Keratinocyte (primary cell): ENCODE measurements around the gene ORC2. TPM values are rescaled to one million over a fixed set of nuclear protein-coding genes. Genes with fewer than 3 reads are reported as not detected.
"Not testable (repeated sequence)": the region's sequence is repeated elsewhere in the genome, so short reads cannot be mapped to it uniquely, and the experiment has no call there.

Experiments
- DNase-seq: peaks from one replicate; pipeline ENCODE4 v3.0.0-alpha.2; 2011; ENCODE audit warnings: low read depth, missing footprints, low spot score
- FAIRE-seq: peaks from 2 replicates; lab custom pipeline; 2011; peaks lifted over from hg19 to GRCh38; lab: Jason Lieb, UNC
- H2AFZ ChIP-seq: 2 replicates; pipeline ENCODE4 v1.6.0; 2012; ENCODE audit warnings: low read length, control low read depth, inconsistent platforms; ENCODE audit not compliant: control insufficient read depth
- H3K27ac ChIP-seq: 2 replicates; pipeline ENCODE4 v1.5.1; 2011; ENCODE audit warnings: low read length; ENCODE audit not compliant: control insufficient read depth, insufficient read depth
- H3K27me3 ChIP-seq: 3 replicates; pipeline ENCODE4 v1.6.0; 2011; ENCODE audit warnings: low read length; ENCODE audit not compliant: control insufficient read depth, insufficient read depth; ENCODE audit errors: extremely low read depth
- H3K36me3 ChIP-seq, 2 experiments: 2 replicates in 1 of 2; 3 replicates in 1 of 2; pipeline ENCODE4 v1.5.1; 2011; ENCODE audit warnings: low read length in 2 of 2, mild to moderate bottlenecking in 1 of 2; ENCODE audit not compliant: control insufficient read depth in 2 of 2, insufficient read depth in 2 of 2; ENCODE audit errors: extremely low read depth in 1 of 2
- H3K4me1 ChIP-seq: 3 replicates; pipeline ENCODE4 v1.5.1; 2011; ENCODE audit warnings: low read length; ENCODE audit not compliant: control insufficient read depth, insufficient read depth; ENCODE audit errors: extremely low read depth
- H3K4me2 ChIP-seq: 3 replicates; pipeline ENCODE4 v1.6.0; 2011; ENCODE audit warnings: low read depth, low read length; ENCODE audit not compliant: control insufficient read depth, insufficient read depth; ENCODE audit errors: extremely low read depth
- H3K4me3 ChIP-seq, 3 experiments: fragments of 200-600 bp in 1 of 3; sonication (generic) in 1 of 3; 2 replicates in 2 of 3; 3 replicates in 1 of 3; pipeline ENCODE4 v1.5.1; 2011 to 2016; ENCODE audit warnings: low read length in 3 of 3, mild to moderate bottlenecking in 3 of 3, control low read depth in 2 of 3, inconsistent platforms in 1 of 3, low read depth in 1 of 3, mixed read lengths in 1 of 3, mixed run types in 1 of 3, moderate library complexity in 1 of 3; ENCODE audit not compliant: control insufficient read depth in 2 of 3, insufficient read depth in 2 of 3; ENCODE audit errors: extremely low read depth in 1 of 3
- H3K79me2 ChIP-seq: 2 replicates; pipeline ENCODE4 v1.6.0; 2012; ENCODE audit warnings: low read length; ENCODE audit not compliant: control insufficient read depth, insufficient read depth
- H3K9ac ChIP-seq: 3 replicates; pipeline ENCODE4 v1.6.0; 2011; ENCODE audit warnings: low read length; ENCODE audit not compliant: control insufficient read depth, insufficient read depth; ENCODE audit errors: extremely low read depth
- H3K9me1 ChIP-seq: 3 replicates; pipeline ENCODE4 v1.6.0; 2011; ENCODE audit warnings: low read length; ENCODE audit not compliant: control insufficient read depth, insufficient read depth; ENCODE audit errors: extremely low read depth
- H3K9me3 ChIP-seq: 2 replicates; pipeline ENCODE4 v1.5.1; 2012; ENCODE audit warnings: low read depth, low read length; ENCODE audit not compliant: control insufficient read depth
- H4K20me1 ChIP-seq: 3 replicates; pipeline ENCODE4 v1.6.0; 2011; ENCODE audit warnings: low read length; ENCODE audit not compliant: control insufficient read depth, insufficient read depth; ENCODE audit errors: extremely low read depth
- CTCF ChIP-seq, 3 experiments: IDR thresholded peaks in 1 of 3; conservative IDR thresholded peaks in 1 of 3; optimal IDR thresholded peaks in 1 of 3; 2 replicates in 2 of 3; 3 replicates in 1 of 3; pipeline versions ENCODE3 to v1.5.1; 2011; ENCODE audit warnings: low read length in 3 of 3, mild to moderate bottlenecking in 3 of 3, moderate library complexity in 2 of 3, control low read depth in 1 of 3, inconsistent platforms in 1 of 3; ENCODE audit not compliant: insufficient read depth in 2 of 3; ENCODE audit errors: extremely low read depth in 1 of 3
- EZH2 ChIP-seq: IDR thresholded peaks from one replicate; pipeline ENCODE4 v1.6.1; 2012; ENCODE audit warnings: inconsistent platforms, mild to moderate bottlenecking, low read length, moderate library complexity
- dilution Hi-C: fragments of 300-500 bp; cut with MboI; formaldehyde crosslinking; loops from one replicate; pipeline ENCODE4 v1.7.0; 2020; ENCODE audit warnings: low sequenced_read_pairs; ENCODE audit not compliant: extremely low pct_ligation_motif_present
- polyA plus RNA-seq, 5 experiments: library from polyadenylated mRNA; depleted of rRNA in 3 of 5; stranded (reverse) in 3 of 5; stranded (forward) in 1 of 5; unstranded in 1 of 5; fragments of >200 nt; gene quantifications; 1 replicate in 1 of 5; 2 replicates in 3 of 5; 3 replicates in 1 of 5; pipeline versions ENCODE4 v1.2.1 to v1.2.3, GENCODE V29; 2011 to 2012; ENCODE audit warnings: missing spikeins in 2 of 5, low read depth in 1 of 5, low replicate concordance in 1 of 5

The ORC2 gene
- polyA plus RNA-seq, 1 donor (not counting 4 experiments of a cell fraction or from before 2014, with no cell fraction given): 13.5 TPM

GRCh38 chr2:200976710-200977109, 13.2 kb upstream of the ORC2 start:
- dilution Hi-C loops: no loop called here
- H2AFZ ChIP-seq: no peak overlapping the region
- no peaks in the 10 kb centered on the region for H3K9me3 ChIP-seq
- no peaks in the 10 kb centered on the region for H3K79me2 ChIP-seq
- H3K4me2 ChIP-seq: no peak overlapping the region
- H4K20me1 ChIP-seq: no peaks in the 10 kb centered on the region
- H3K36me3 ChIP-seq: peaks cover 6 to 7% of the 10 kb centered on the region in 2 experiments
- H3K27ac ChIP-seq: no peak overlapping the region
- H3K9me1 ChIP-seq: no peaks in the 10 kb centered on the region
- H3K9ac ChIP-seq: no peak overlapping the region
- TF ChIP-seq CTCF (optimal IDR thresholded peaks at IDR 0.05 in 1 of 3, IDR thresholded peaks at IDR 0.05 in 1 of 3, conservative IDR thresholded peaks at IDR 0.05 in 1 of 3; ENCODE audit: extremely low read depth in 1 of 3, insufficient read depth in 2 of 3, low read length in 3 of 3) (no peak), EZH2 (no peak)
- H3K4me3 ChIP-seq: no peak overlapping the region
- FAIRE-seq: no peak
- no peak for DNase-seq
- no peaks in the 10 kb centered on the region for H3K4me1 ChIP-seq
- no peaks in the 10 kb centered on the region for H3K27me3 ChIP-seq

GRCh38 chr2:200975672-200976071, 12.2 kb upstream of the ORC2 start:
- H3K4me1 ChIP-seq: no peaks in the 10 kb centered on the region
- TF ChIP-seq CTCF (optimal IDR thresholded peaks at IDR 0.05 in 1 of 3, IDR thresholded peaks at IDR 0.05 in 1 of 3, conservative IDR thresholded peaks at IDR 0.05 in 1 of 3; ENCODE audit: extremely low read depth in 1 of 3, insufficient read depth in 2 of 3, low read length in 3 of 3) (no peak), EZH2 (no peak)
- H3K27me3 ChIP-seq: no peaks in the 10 kb centered on the region
- no peaks in the 10 kb centered on the region for H4K20me1 ChIP-seq
- H3K79me2 ChIP-seq: no peaks in the 10 kb centered on the region
- H3K36me3 ChIP-seq: peaks cover 0 to 2% of the 10 kb centered on the region in 2 experiments
- H2AFZ ChIP-seq: no peak overlapping the region
- no peaks in the 10 kb centered on the region for H3K9me3 ChIP-seq
- H3K27ac ChIP-seq: no peak overlapping the region
- H3K9ac ChIP-seq: no peak overlapping the region
- H3K4me3 ChIP-seq: no peak overlapping the region
- DNase-seq: no peak
- FAIRE-seq: no peak
- dilution Hi-C loops: no loop called here
- H3K9me1 ChIP-seq: no peaks in the 10 kb centered on the region
- H3K4me2 ChIP-seq: no peak overlapping the region

GRCh38 chr2:200970057-200970456, 6.6 kb upstream of the ORC2 start:
- dilution Hi-C loops, H3K4me3 ChIP-seq, H4K20me1 ChIP-seq, H2AFZ ChIP-seq, DNase-seq, H3K9me3 ChIP-seq, H3K4me2 ChIP-seq, H3K79me2 ChIP-seq, H3K9me1 ChIP-seq, H3K36me3 ChIP-seq, FAIRE-seq, H3K27ac ChIP-seq, H3K9ac ChIP-seq, H3K27me3 ChIP-seq: not testable (repeated sequence)
- peaks cover 21% of the 10 kb centered on the region for H3K4me1 ChIP-seq
